ENCODE data around the gene ADAM12.

DNA sequence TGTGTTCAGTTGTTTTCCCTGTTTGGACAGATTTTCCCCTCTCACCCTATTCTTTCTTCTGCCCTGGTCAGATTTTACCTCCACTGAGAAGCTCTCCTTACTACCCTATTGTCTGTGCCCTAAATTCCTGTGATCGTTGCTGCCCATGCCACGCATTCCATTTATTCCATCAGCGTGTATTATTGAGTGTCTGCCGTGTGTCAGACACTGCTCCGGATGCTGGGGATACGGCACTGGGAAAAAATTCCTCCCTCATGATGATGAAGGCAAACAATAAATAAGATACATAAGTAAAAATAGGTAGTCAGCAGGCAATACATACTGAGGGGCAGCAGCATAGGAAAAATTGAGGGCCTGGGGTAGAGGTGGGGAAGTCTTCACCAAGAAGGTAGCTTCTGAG, 405.1 kb downstream of the ADAM12 start:
- TF ChIP-seq, protein P1, sequence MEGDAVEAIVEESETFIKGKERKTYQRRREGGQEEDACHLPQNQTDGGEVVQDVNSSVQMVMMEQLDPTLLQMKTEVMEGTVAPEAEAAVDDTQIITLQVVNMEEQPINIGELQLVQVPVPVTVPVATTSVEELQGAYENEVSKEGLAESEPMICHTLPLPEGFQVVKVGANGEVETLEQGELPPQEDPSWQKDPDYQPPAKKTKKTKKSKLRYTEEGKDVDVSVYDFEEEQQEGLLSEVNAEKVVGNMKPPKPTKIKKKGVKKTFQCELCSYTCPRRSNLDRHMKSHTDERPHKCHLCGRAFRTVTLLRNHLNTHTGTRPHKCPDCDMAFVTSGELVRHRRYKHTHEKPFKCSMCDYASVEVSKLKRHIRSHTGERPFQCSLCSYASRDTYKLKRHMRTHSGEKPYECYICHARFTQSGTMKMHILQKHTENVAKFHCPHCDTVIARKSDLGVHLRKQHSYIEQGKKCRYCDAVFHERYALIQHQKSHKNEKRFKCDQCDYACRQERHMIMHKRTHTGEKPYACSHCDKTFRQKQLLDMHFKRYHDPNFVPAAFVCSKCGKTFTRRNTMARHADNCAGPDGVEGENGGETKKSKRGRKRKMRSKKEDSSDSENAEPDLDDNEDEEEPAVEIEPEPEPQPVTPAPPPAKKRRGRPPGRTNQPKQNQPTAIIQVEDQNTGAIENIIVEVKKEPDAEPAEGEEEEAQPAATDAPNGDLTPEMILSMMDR (IDR thresholded peaks at IDR 0.05; ENCODE audit: low read depth, low read length), result no peak
- no peak for TF ChIP-seq EZH2phosphoT487 (IDR thresholded peaks at IDR 0.05; ENCODE audit: low read depth)

All from OCI-LY3 (cell line).